Measurements from ENCODE around the gene MOGAT1.
"Not testable (repeated sequence)": the region's sequence is repeated elsewhere in the genome, so short reads cannot be mapped to it uniquely, and the experiment has no call there.

MOGAT1 gene

GRCh38 chr2:222670191-222671038, 1.0 kb upstream of the MOGAT1 start:
- DNase-seq (ENCODE audit: low read depth): no peak

GRCh38 chr2:222672068-222672401, 577 bp downstream of the MOGAT1 start:
- DNase-seq (ENCODE audit: low read depth): no peak

GRCh38 chr2:222673273-222673672, 1.8 kb downstream of the MOGAT1 start:
- DNase-seq (ENCODE audit: low read depth): no peak

- DNase-seq (ENCODE audit: low read depth): no peak
Observed at GRCh38 chr2:222673883-222674282, 2.4 kb downstream of the MOGAT1 start.

- DNase-seq (ENCODE audit: low read depth): no peak
Observed at GRCh38 chr2:222677981-222678380, 6.5 kb downstream of the MOGAT1 start.

- DNase-seq (ENCODE audit: low read depth): no peak
Observed at GRCh38 chr2:222683805-222684204, 12.3 kb downstream of the MOGAT1 start.

GRCh38 chr2:222686086-222686750, 14.8 kb downstream of the MOGAT1 start:
- no peak for DNase-seq (ENCODE audit: low read depth)

- no peak for DNase-seq (ENCODE audit: low read depth)
Observed at GRCh38 chr2:222688917-222689316, 17.5 kb downstream of the MOGAT1 start.

- no peak for DNase-seq (ENCODE audit: low read depth)
Observed at GRCh38 chr2:222689322-222689721, 17.9 kb downstream of the MOGAT1 start.

GRCh38 chr2:222690564-222691200, 19.2 kb downstream of the MOGAT1 start:
- DNase-seq (ENCODE audit: low read depth): peak; percentile 63

GRCh38 chr2:222693413-222693812, 22.0 kb downstream of the MOGAT1 start:
- DNase-seq (ENCODE audit: low read depth): not testable (repeated sequence)

- no peak for DNase-seq (ENCODE audit: low read depth)
Observed at GRCh38 chr2:222693837-222694236, 22.4 kb downstream of the MOGAT1 start.

GRCh38 chr2:222698276-222698675, 26.8 kb downstream of the MOGAT1 start:
- no peak for DNase-seq (ENCODE audit: low read depth)

- no peak for DNase-seq (ENCODE audit: low read depth)
Observed at GRCh38 chr2:222701233-222701632, 29.8 kb downstream of the MOGAT1 start.

GRCh38 chr2:222701721-222702131, 30.3 kb downstream of the MOGAT1 start:
- DNase-seq (ENCODE audit: low read depth): no peak

GRCh38 chr2:222703091-222703490, 31.6 kb downstream of the MOGAT1 start:
- DNase-seq (ENCODE audit: low read depth): no peak

- no peak for DNase-seq (ENCODE audit: low read depth)
Observed at GRCh38 chr2:222703886-222704285, 32.4 kb downstream of the MOGAT1 start.

GRCh38 chr2:222706616-222707015, 35.2 kb downstream of the MOGAT1 start:
- no peak for DNase-seq (ENCODE audit: low read depth)

GRCh38 chr2:222707102-222707688, 35.7 kb downstream of the MOGAT1 start:
- DNase-seq (ENCODE audit: low read depth): no peak

- no peak for DNase-seq (ENCODE audit: low read depth)
Observed at GRCh38 chr2:222707689-222708273, 36.3 kb downstream of the MOGAT1 start.

GRCh38 chr2:222708274-222708710, 36.8 kb downstream of the MOGAT1 start:
- DNase-seq (ENCODE audit: low read depth): peak; percentile 75

GRCh38 chr2:222709191-222709891, 37.9 kb downstream of the MOGAT1 start:
- no peak for DNase-seq (ENCODE audit: low read depth)
